Mucosa of descending colon (tissue), 3 donors: Measurements from ENCODE around the gene MYO16. TPM values are rescaled to one million over a fixed set of nuclear protein-coding genes. Genes with fewer than 3 reads are reported as not detected.

ENCODE experiments used
- ATAC-seq: fragments of 200-7000 bp; cut with Tn5 transposase; one replicate; pipeline ENCODE4 v1.9.1; 2020; ENCODE audit warnings: mild to moderate bottlenecking, moderate library complexity
- DNase-seq, 3 donors: peaks; one replicate each; pipeline ENCODE4 v3.0.0-alpha.2; 2020
- H3K36me3 ChIP-seq: fragments of 200-600 bp; one replicate; pipeline ENCODE4 v1.8.0; 2021; ENCODE audit warnings: low read depth, mild to moderate bottlenecking
- H3K4me1 ChIP-seq: fragments of 200-600 bp; one replicate; pipeline ENCODE4 v1.8.0; 2021; ENCODE audit warnings: low read depth, mild to moderate bottlenecking
- H3K4me3 ChIP-seq: fragments of 200-600 bp; one replicate; pipeline ENCODE4 v1.8.0; 2021; ENCODE audit warnings: mild to moderate bottlenecking
- H3K9me3 ChIP-seq: fragments of 200-600 bp; one replicate; pipeline ENCODE4 v1.8.0; 2021; ENCODE audit warnings: mild to moderate bottlenecking
- intact Hi-C, 2 donors: fragments of 100-400 bp; cut with DNase I in 1 of 2; cut with micrococcal nuclease in 1 of 2; formaldehyde crosslinking; loops; one replicate each; pipeline versions ENCODE4 v1.11.0 to v1.11.1; 2022; cut with DNase I, micrococcal nuclease
- total RNA-seq, 3 donors: library from RNA; stranded (reverse); fragmentation: NEBNext Ultra II Directional in 2 of 3; extraction: Animal tissue kit (Norgen Biotek cat#: 25700) in 2 of 3; gene quantifications; one replicate each; pipeline versions ENCODE4 v1.2.1 to v1.2.4, GENCODE V29; 2021 to 2023
- TF ChIP-seq, protein P1 (sequence below): fragments of 200-600 bp; IDR thresholded peaks from one replicate; pipeline ENCODE4 v1.8.0; 2022; ENCODE audit warnings: antibody characterized with exemption, mild to moderate bottlenecking
- donor health status: DM: no; HTN: no; CAD: no; lungs with moderate emphysema.
- donor health status: DM: no; HTN: no; CAD: no.
- donor health status: DM: no; HTN: yes; CAD: no.

Gene MYO16
- total RNA-seq, 3 donors from 2014 or later: 0.06 TPM; not detected in 2

DNA sequence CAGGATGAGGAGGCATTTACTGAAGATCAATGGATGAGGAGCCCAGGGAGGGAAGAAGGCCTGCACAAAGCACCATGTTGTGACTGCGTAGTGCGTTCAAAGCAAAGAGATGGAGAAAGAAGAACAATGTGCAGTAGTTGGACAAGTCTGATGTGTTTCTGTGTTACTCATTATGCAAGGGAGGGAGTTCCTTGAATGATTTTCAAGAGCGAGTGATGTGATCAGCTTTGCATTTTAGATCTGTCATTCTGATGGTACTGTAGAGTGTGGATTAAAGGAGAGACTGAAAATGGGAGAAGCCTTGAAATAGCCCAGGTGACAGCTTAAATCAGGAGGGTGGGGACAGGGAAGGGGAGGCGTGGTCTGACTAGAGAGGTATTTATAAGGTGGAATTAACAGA lies 9.5 kb downstream of the MYO16 start:
- Histone ChIP-seq H3K4me3 (no peak overlapping the region), H3K9me3 (no peaks in the 10 kb centered on the region), H3K36me3 (no peaks in the 10 kb centered on the region), H3K4me1 (no peaks in the 10 kb centered on the region)
- TF ChIP-seq, protein P1, sequence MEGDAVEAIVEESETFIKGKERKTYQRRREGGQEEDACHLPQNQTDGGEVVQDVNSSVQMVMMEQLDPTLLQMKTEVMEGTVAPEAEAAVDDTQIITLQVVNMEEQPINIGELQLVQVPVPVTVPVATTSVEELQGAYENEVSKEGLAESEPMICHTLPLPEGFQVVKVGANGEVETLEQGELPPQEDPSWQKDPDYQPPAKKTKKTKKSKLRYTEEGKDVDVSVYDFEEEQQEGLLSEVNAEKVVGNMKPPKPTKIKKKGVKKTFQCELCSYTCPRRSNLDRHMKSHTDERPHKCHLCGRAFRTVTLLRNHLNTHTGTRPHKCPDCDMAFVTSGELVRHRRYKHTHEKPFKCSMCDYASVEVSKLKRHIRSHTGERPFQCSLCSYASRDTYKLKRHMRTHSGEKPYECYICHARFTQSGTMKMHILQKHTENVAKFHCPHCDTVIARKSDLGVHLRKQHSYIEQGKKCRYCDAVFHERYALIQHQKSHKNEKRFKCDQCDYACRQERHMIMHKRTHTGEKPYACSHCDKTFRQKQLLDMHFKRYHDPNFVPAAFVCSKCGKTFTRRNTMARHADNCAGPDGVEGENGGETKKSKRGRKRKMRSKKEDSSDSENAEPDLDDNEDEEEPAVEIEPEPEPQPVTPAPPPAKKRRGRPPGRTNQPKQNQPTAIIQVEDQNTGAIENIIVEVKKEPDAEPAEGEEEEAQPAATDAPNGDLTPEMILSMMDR: no peak
- DNase-seq: no peak
- intact Hi-C loops: no loop called here
- ATAC-seq: no peak

DNA sequence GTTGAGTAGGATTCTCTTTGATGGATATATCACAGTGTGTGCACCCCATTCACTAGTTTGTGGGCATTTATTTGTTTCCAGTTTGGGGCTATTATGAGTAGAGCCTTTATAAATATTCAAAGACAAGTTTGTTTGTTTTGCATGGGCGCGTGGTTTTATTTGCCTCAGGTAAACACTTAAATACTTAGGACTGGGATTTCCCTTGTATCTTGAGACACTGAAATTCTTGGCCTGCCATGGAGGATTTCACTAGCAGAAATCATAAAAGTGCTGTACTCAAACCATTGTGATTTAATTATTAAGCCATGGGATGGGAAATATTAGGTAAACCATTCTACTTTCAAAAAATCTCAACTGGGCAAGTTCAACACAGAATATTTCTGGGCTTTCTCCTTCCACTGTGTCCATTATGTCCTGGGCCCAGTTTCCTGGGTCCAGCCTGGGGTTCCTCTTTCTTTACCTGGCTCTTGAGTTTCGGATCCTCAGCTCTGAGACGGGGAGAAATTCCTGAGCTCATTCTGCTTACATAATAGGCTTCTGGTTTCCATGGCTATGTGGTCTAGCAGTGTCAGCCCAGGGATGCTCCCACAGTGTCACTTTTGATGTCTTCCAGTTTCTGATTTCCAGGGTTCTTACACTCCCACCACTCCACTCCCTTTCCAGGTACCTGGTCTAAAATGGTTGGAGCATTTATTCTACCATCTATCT lies 14.4 kb downstream of the MYO16 start:
- no peaks in the 10 kb centered on the region for H3K36me3 ChIP-seq
- TF ChIP-seq, protein P1: no peak
- no peaks in the 10 kb centered on the region for H3K4me1 ChIP-seq
- ATAC-seq: no peak
- no peak overlapping the region for H3K4me3 ChIP-seq
- no peak for DNase-seq
- intact Hi-C loops: no loop called here
- no peaks in the 10 kb centered on the region for H3K9me3 ChIP-seq

DNA sequence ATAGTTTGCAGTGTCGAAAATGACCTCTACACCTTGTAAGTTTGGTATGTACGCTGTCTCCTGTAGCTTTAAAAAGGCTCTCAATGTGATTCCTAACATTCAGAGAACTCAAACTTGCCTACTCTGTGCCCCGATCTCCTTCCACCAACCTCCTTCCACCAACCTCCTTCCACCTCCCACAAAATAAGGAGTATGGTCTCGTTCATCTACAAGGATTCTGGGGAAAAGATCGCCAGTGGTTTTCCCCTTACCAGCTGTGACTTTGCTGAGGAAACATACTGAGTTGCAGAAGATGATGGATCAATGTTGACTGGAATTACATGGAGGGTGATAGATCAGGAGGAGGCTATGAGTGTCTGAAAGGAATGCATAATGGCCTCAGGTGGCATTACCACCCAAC lies 16.0 kb downstream of the MYO16 start:
- ATAC-seq (no peak), DNase-seq (no peak)
- H3K9me3 ChIP-seq: no peaks in the 10 kb centered on the region
- intact Hi-C loops: no loop called here
- TF ChIP-seq, protein P1: no peak
- H3K4me3 ChIP-seq: no peak overlapping the region
- no peaks in the 10 kb centered on the region for H3K4me1 ChIP-seq
- H3K36me3 ChIP-seq: no peaks in the 10 kb centered on the region

DNA sequence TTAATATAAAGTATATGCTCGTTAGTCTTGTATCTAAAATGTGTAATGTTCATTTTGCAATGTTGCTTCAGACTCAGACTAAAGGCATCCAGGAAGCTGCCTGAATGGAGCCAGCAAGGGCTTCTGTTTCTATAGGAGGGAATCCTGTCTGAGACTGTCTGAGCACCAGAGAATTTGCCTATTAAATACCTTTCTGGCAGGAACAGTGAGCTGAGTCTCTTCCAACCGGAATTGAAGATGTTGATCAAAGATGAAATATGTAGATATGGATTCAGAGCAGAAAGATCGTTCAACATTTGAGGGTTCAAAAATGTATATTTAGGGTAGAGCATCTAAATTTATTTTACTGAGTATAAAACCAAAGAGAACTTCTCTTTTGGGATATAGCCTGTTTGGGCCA lies 20.9 kb downstream of the MYO16 start:
- ATAC-seq (no peak), DNase-seq (no peak)
- TF ChIP-seq, protein P1: no peak
- no peaks in the 10 kb centered on the region for H3K36me3 ChIP-seq
- no peaks in the 10 kb centered on the region for H3K9me3 ChIP-seq
- H3K4me1 ChIP-seq: no peaks in the 10 kb centered on the region
- intact Hi-C loops: no loop called here
- no peak overlapping the region for H3K4me3 ChIP-seq

DNA sequence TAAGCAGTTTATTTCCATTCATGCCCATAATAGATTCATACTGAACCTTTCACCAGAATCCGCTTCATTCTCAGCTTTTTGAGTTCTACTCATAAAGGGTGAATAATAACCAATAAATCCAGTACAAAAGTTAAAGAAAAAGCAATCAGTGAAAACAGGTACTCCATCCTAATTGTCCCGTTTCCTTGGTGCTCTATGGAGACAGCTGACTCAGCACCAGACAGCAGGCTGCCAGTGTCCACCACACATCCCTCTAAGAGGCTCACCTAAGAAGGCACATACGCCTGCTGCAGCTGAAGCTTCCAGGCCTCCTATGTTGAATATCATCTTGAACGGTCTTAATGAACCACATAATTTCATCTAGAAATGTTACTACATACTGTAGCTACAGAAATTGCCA lies 27.3 kb downstream of the MYO16 start:
- intact Hi-C loops: no loop called here
- H3K4me1 ChIP-seq: no peaks in the 10 kb centered on the region
- ATAC-seq: no peak
- no peaks in the 10 kb centered on the region for H3K9me3 ChIP-seq
- DNase-seq: no peak
- no peak overlapping the region for H3K4me3 ChIP-seq
- no peaks in the 10 kb centered on the region for H3K36me3 ChIP-seq
- TF ChIP-seq, protein P1: no peak

DNA sequence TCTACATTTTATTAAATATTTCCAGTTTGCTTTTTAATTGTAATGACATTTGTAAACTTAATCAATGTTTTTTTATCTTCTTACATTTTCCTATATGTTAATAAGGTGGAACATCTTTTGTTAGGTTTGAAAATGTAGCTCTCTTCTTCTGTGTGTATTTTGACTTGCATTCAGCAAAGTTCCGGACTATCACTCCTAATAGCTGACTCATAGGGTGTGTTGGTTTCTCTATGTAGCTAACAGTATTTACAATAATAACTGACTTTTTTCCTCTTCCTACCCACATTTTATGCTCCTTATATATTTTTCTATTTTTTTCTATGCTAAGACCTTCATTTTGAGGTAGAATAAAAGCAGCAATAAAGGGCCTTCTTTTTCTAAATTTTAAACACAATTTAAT lies 28.1 kb downstream of the MYO16 start:
- no peak for ATAC-seq
- TF ChIP-seq, protein P1: no peak
- intact Hi-C loops: no loop called here

More for the DNA sequence above, 28.1 kb downstream of the MYO16 start:
- no peaks in the 10 kb centered on the region for H3K4me1 ChIP-seq
- DNase-seq: no peak
- H3K4me3 ChIP-seq: no peak overlapping the region
- H3K36me3 ChIP-seq: no peaks in the 10 kb centered on the region
- no peaks in the 10 kb centered on the region for H3K9me3 ChIP-seq
